IMR-90 (cell line): ENCODE results near the gene CCR5AS.

Experiments used
- ATAC-seq: fragments of 200-7000 bp; cut with Tn5 transposase; 2 replicates; pipeline ENCODE4 v1.9.1; 2020; ENCODE audit warnings: low read depth, mild to moderate bottlenecking, moderate library complexity
- BruUV-seq: library from RNA; stranded (reverse); fragments of 400-500 nt; replicated peaks from 2 replicates; lab custom pipeline; 2021; lab: Mats Ljungman, UMichigan
- CTCF ChIA-PET: fragments of 300-600 bp; formaldehyde crosslinking; extraction: SDS; loops from one replicate; lab custom pipeline; 2021; ENCODE audit warnings: antibody characterized with exemption; lab: Yijun Ruan, JAX
- POLR2A ChIA-PET: fragments of 300-600 bp; sonication (Branson Sonifier 250); formaldehyde crosslinking; loops from one replicate; lab custom pipeline; 2022; ENCODE audit warnings: antibody characterized with exemption; ENCODE audit not compliant: unreplicated experiment; lab: Charles Lee
- DNase-seq: peaks from one replicate; pipeline ENCODE4 v3.0.0; 2013
- H2AFZ ChIP-seq: replicated peaks from 2 replicates; pipeline ENCODE3; 2013; ENCODE audit warnings: low read length, mild to moderate bottlenecking; ENCODE audit not compliant: poor library complexity
- H2AK5ac ChIP-seq: 2 replicates; pipeline ENCODE4 v1.6.1; 2013; ENCODE audit warnings: low read depth, low read length, inconsistent platforms
- H2AK9ac ChIP-seq: replicated peaks from 2 replicates; pipeline ENCODE3; 2013; ENCODE audit warnings: mild to moderate bottlenecking, low read depth, low read length, moderate library complexity; ENCODE audit not compliant: poor library complexity
- H2BK120ac ChIP-seq: 2 replicates; pipeline ENCODE4 v1.6.1; 2013; ENCODE audit warnings: low read depth, low read length, inconsistent platforms
- H2BK15ac ChIP-seq: 3 replicates; pipeline ENCODE4 v1.6.1; 2013; ENCODE audit warnings: low read depth, low read length, inconsistent platforms
- H2BK20ac ChIP-seq: 2 replicates; pipeline ENCODE4 v1.6.1; 2013; ENCODE audit warnings: low read depth, mild to moderate bottlenecking, inconsistent platforms, low read length, moderate library complexity
- H2BK5ac ChIP-seq: 2 replicates; pipeline ENCODE4 v1.6.1; 2013; ENCODE audit warnings: mild to moderate bottlenecking, low read depth, low read length, inconsistent platforms; ENCODE audit not compliant: poor library complexity, severe bottlenecking
- H3K14ac ChIP-seq: replicated peaks from 2 replicates; pipeline ENCODE4 v1.6.1; 2013; ENCODE audit warnings: low read depth, low read length, inconsistent platforms
- H3K18ac ChIP-seq: 2 replicates; pipeline ENCODE4 v1.6.1; 2013; ENCODE audit warnings: low read depth, low read length, control low read depth
- H3K23ac ChIP-seq: 2 replicates; pipeline ENCODE4 v1.6.1; 2013; ENCODE audit warnings: low read depth, low read length, inconsistent platforms
- H3K27ac ChIP-seq: 2 replicates; pipeline ENCODE4 v1.5.1; 2013; ENCODE audit warnings: mild to moderate bottlenecking, control low read depth, low read length; ENCODE audit not compliant: insufficient read depth
- H3K27me3 ChIP-seq: 2 replicates; pipeline ENCODE4 v1.6.1; 2013; ENCODE audit warnings: low read length; ENCODE audit not compliant: control insufficient read depth, insufficient read depth
- H3K36me3 ChIP-seq: 2 replicates; pipeline ENCODE4 v1.6.1; 2013; ENCODE audit warnings: low read length, mixed read lengths; ENCODE audit not compliant: control insufficient read depth, insufficient read depth
- H3K4ac ChIP-seq: 2 replicates; pipeline ENCODE4 v1.6.1; 2013; ENCODE audit warnings: low read depth, low read length, inconsistent platforms
- H3K4me1 ChIP-seq: 2 replicates; pipeline ENCODE4 v1.6.1; 2013; ENCODE audit warnings: low read length, mixed read lengths; ENCODE audit not compliant: control insufficient read depth, insufficient read depth
- H3K4me2 ChIP-seq: 2 replicates; pipeline ENCODE4 v1.6.1; 2013; ENCODE audit warnings: low read depth, mild to moderate bottlenecking, control low read depth, low read length, moderate library complexity
- H3K4me3 ChIP-seq: 2 replicates; pipeline ENCODE4 v1.5.1; 2013; ENCODE audit warnings: low read depth, mild to moderate bottlenecking, control low read depth, low read length, moderate library complexity; ENCODE audit not compliant: insufficient read depth
- H3K56ac ChIP-seq: 2 replicates; pipeline ENCODE4 v1.6.1; 2013; ENCODE audit warnings: low read length, inconsistent platforms; ENCODE audit not compliant: insufficient read depth; ENCODE audit errors: extremely low read depth
- H3K79me1 ChIP-seq, 2 experiments: 2 replicates each; pipeline ENCODE4 v1.6.1; 2013; ENCODE audit warnings: low read length in 2 of 2, inconsistent platforms in 1 of 2, low read depth in 1 of 2
- H3K9ac ChIP-seq: 2 replicates; pipeline ENCODE4 v1.6.1; 2013; ENCODE audit warnings: low read depth, low read length, control low read depth
- H3K9me1 ChIP-seq: 2 replicates; pipeline ENCODE4 v1.6.1; 2013; ENCODE audit warnings: low read length, inconsistent platforms; ENCODE audit not compliant: insufficient read depth
- H3K9me3 ChIP-seq: 2 replicates; pipeline ENCODE4 v1.6.1; 2013; ENCODE audit warnings: low read length; ENCODE audit not compliant: control insufficient read depth, insufficient read depth
- H4K20me1 ChIP-seq: 2 replicates; pipeline ENCODE4 v1.6.1; 2013; ENCODE audit warnings: low read length, inconsistent platforms; ENCODE audit not compliant: insufficient read depth
- H4K5ac ChIP-seq: 2 replicates; pipeline ENCODE4 v1.6.1; 2013; ENCODE audit warnings: mild to moderate bottlenecking, low read depth, low read length, control low read depth
- H4K8ac ChIP-seq, 2 experiments: 2 replicates each; pipeline ENCODE4 v1.6.1; 2013; ENCODE audit warnings: low read depth in 2 of 2, low read length in 2 of 2, control low read depth in 1 of 2, inconsistent platforms in 1 of 2
- H4K91ac ChIP-seq: 2 replicates; pipeline ENCODE4 v1.6.1; 2013; ENCODE audit warnings: low read depth, low read length, inconsistent platforms; ENCODE audit not compliant: insufficient read depth
- CEBPB ChIP-seq: IDR thresholded peaks from 2 replicates; pipeline ENCODE4 v1.6.1; 2012; ENCODE audit warnings: low read depth, low read length, improper control_type of control experiment
- FOS ChIP-seq: fragments of 150-350 bp; IDR thresholded peaks from 2 replicates; pipeline ENCODE4 v1.6.1; 2016; ENCODE audit warnings: low read depth, low read length
- MAFK ChIP-seq: IDR thresholded peaks from 2 replicates; pipeline ENCODE4 v1.6.1; 2012; ENCODE audit warnings: low read depth, low read length, improper control_type of control experiment
- NFE2L2 ChIP-seq: fragments of 150-350 bp; IDR thresholded peaks from 2 replicates; pipeline ENCODE4 v1.6.1; 2016; ENCODE audit warnings: low read depth, mild to moderate bottlenecking, low read length
- RCOR1 ChIP-seq: IDR thresholded peaks from 2 replicates; pipeline ENCODE4 v1.6.1; 2012; ENCODE audit warnings: mild to moderate bottlenecking, low read length, improper control_type of control experiment; ENCODE audit not compliant: insufficient replicate concordance
- RFX5 ChIP-seq: IDR thresholded peaks from 2 replicates; pipeline ENCODE4 v1.8.0; 2012; ENCODE audit warnings: low read depth, mild to moderate bottlenecking, low read length, moderate library complexity
- SMC3 ChIP-seq: fragments of 150-350 bp; IDR thresholded peaks from 2 replicates; pipeline ENCODE4 v1.6.1; 2016; ENCODE audit warnings: low read depth, mild to moderate bottlenecking, antibody characterized with exemption, low read length, moderate library complexity
- WGBS, 2 experiments: methylation state at CpG; one replicate each; pipeline versions ENCODE4 v1.1.5 to v1.1.7; 2013; ENCODE audit warnings: missing lambda C conversion rate in 2 of 2; ENCODE audit not compliant: insufficient read length in 1 of 2; ENCODE audit errors: extremely low coverage in 2 of 2; 5-methylcytosine and 5-hydroxymethylcytosine counted together
- dilution Hi-C: fragments of 300-500 bp; cut with HindIII; formaldehyde crosslinking; loops from one replicate; pipeline ENCODE4 v1.14.3; 2018; ENCODE audit warnings: low sequenced_read_pairs; ENCODE audit not compliant: unreplicated experiment
- in situ Hi-C: fragments of 300-500 bp; cut with MboI; formaldehyde crosslinking; loops from 3 replicates; pipeline ENCODE4 v1.14.3; 2019; ENCODE audit warnings: low sequenced_read_pairs, inconsistent platforms, mixed read lengths
- intact Hi-C: fragments of 100-400 bp; cut with micrococcal nuclease; formaldehyde crosslinking; loops from 2 replicates; pipeline ENCODE4 v1.10.0; 2022
- TF ChIP-seq, protein P1 (sequence below): conservative IDR thresholded peaks from 2 replicates; pipeline ENCODE4 v1.5.1; 2012; ENCODE audit warnings: mild to moderate bottlenecking, low read depth, low read length, improper control_type of control experiment
- TF ChIP-seq, protein P2 (sequence below): fragments of 150-350 bp; IDR thresholded peaks from 2 replicates; pipeline ENCODE4 v1.6.1; 2016; ENCODE audit warnings: low read depth, mild to moderate bottlenecking, low read length, moderate library complexity, borderline replicate concordance

Gene CCR5AS

DNA sequence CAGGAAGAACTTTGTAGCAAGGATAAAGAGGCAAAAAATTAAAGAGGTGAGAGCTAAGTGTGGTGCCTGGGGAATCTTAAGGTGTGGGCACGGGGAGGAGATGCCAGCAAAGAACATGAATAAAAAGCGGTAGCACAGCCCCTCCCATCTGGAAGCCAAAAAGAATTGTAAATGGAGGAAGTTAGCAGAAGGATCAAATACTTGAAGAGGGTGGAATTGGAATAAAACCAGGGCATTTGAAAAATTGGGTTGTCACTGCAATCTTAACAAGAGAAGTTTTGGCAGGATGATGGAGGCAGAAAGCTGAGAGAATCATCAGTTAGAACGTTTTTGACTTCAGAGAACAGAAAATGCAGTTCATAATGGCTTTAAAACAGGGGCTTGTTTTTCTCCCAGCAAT lies 50.6 kb downstream of the CCR5AS start:
- no peak overlapping the region for H2BK120ac ChIP-seq
- dilution Hi-C loops (no loop called here), in situ Hi-C loops (no loop called here), intact Hi-C loops (no loop called here)
- no peak overlapping the region for H2AK5ac ChIP-seq
- H3K14ac ChIP-seq = no peak overlapping the region
- no peak overlapping the region for H4K5ac ChIP-seq
- H3K4me1 ChIP-seq = no peaks in the 10 kb centered on the region
- no peaks in the 10 kb centered on the region for H3K9me1 ChIP-seq
- no peak overlapping the region for H2BK5ac ChIP-seq
- ChIA-PET CTCF (no interaction called here), POLR2A (no interaction called here)
- H4K20me1 ChIP-seq = no peaks in the 10 kb centered on the region
- H4K91ac ChIP-seq = no peak overlapping the region
- no peaks in the 10 kb centered on the region for H3K79me1 ChIP-seq
- peaks cover 55% of the 10 kb centered on the region for H3K27me3 ChIP-seq
- no peak overlapping the region for H3K56ac ChIP-seq
- no peak overlapping the region for H3K4ac ChIP-seq
- 41% methylated on average over 2 of the region's 3 CpGs; no CpG with 5 or more reads in 1 of the 2 experiments for WGBS, 2 experiments
- no peak overlapping the region for H2AFZ ChIP-seq
- no peak overlapping the region for H3K9ac ChIP-seq
- no peak overlapping the region for H2AK9ac ChIP-seq
- DNase-seq = no peak
- H3K36me3 ChIP-seq = no peaks in the 10 kb centered on the region
- no peak overlapping the region for H3K4me2 ChIP-seq
- H3K4me3 ChIP-seq = no peak overlapping the region
- H3K18ac ChIP-seq = no peak overlapping the region
- no peak for TF ChIP-seq SMC3
- TF ChIP-seq NFE2L2 = no peak
- TF ChIP-seq RFX5 = no peak
- TF ChIP-seq CEBPB = no peak
- TF ChIP-seq MAFK = no peak
- TF ChIP-seq RCOR1 = no peak
- TF ChIP-seq, protein P1, sequence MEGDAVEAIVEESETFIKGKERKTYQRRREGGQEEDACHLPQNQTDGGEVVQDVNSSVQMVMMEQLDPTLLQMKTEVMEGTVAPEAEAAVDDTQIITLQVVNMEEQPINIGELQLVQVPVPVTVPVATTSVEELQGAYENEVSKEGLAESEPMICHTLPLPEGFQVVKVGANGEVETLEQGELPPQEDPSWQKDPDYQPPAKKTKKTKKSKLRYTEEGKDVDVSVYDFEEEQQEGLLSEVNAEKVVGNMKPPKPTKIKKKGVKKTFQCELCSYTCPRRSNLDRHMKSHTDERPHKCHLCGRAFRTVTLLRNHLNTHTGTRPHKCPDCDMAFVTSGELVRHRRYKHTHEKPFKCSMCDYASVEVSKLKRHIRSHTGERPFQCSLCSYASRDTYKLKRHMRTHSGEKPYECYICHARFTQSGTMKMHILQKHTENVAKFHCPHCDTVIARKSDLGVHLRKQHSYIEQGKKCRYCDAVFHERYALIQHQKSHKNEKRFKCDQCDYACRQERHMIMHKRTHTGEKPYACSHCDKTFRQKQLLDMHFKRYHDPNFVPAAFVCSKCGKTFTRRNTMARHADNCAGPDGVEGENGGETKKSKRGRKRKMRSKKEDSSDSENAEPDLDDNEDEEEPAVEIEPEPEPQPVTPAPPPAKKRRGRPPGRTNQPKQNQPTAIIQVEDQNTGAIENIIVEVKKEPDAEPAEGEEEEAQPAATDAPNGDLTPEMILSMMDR = no peak
- TF ChIP-seq, protein P2, sequence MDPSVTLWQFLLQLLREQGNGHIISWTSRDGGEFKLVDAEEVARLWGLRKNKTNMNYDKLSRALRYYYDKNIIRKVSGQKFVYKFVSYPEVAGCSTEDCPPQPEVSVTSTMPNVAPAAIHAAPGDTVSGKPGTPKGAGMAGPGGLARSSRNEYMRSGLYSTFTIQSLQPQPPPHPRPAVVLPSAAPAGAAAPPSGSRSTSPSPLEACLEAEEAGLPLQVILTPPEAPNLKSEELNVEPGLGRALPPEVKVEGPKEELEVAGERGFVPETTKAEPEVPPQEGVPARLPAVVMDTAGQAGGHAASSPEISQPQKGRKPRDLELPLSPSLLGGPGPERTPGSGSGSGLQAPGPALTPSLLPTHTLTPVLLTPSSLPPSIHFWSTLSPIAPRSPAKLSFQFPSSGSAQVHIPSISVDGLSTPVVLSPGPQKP = no peak
- TF ChIP-seq FOS = no peak
- H3K27ac ChIP-seq = no peak overlapping the region
- no peak overlapping the region for H4K8ac ChIP-seq
- H3K9me3 ChIP-seq = no peaks in the 10 kb centered on the region
- no TSS peak for BruUV-seq
- no peak overlapping the region for H2BK15ac ChIP-seq
- H2BK20ac ChIP-seq = no peak overlapping the region
- ATAC-seq = no peak
- H3K23ac ChIP-seq = no peak overlapping the region
